ENCODE measurements around the gene SPN.

- TF ChIP-seq POLR2A (IDR thresholded peaks at IDR 0.05) (no peak), CTCF (IDR thresholded peaks at IDR 0.05) (no peak)
Observed at GRCh38 chr16:29662729-29663015, 375 bp upstream of the SPN start.

Measured in body of pancreas (tissue), 4 donors.